Liver (tissue), 9 donors: Measurements from ENCODE around the gene FPR1. TPM values are rescaled to one million over a fixed set of nuclear protein-coding genes. Genes with fewer than 3 reads are reported as not detected.

Experiments
- DNase-seq: peaks from one replicate; pipeline ENCODE4 v3.0.0-alpha.2; 2017; ENCODE audit warnings: low spot score
- H3K27ac ChIP-seq, 2 donors: one replicate each; pipeline ENCODE4 v1.7.0; 2013; ENCODE audit warnings: inconsistent platforms in 2 of 2, low read length in 2 of 2, control low read depth in 1 of 2, low read depth in 1 of 2, mild to moderate bottlenecking in 1 of 2
- H3K27me3 ChIP-seq, 4 donors: one replicate each; pipeline versions ENCODE4 v1.6.1 to v1.7.0; 2013; ENCODE audit warnings: low read length in 3 of 4, inconsistent platforms in 1 of 4, mild to moderate bottlenecking in 1 of 4, moderate library complexity in 1 of 4; ENCODE audit not compliant: control insufficient read depth in 4 of 4, insufficient read depth in 4 of 4
- H3K36me3 ChIP-seq, 4 donors: one replicate each; pipeline versions ENCODE4 v1.6.1 to v1.7.0; 2013; ENCODE audit warnings: low read length in 3 of 4, mild to moderate bottlenecking in 3 of 4, low read depth in 1 of 4, moderate library complexity in 1 of 4; ENCODE audit not compliant: control insufficient read depth in 4 of 4, insufficient read depth in 3 of 4
- H3K4me1 ChIP-seq, 4 donors: one replicate each; pipeline versions ENCODE4 v1.6.1 to v1.7.0; 2013; ENCODE audit warnings: low read length in 3 of 4, mild to moderate bottlenecking in 3 of 4, moderate library complexity in 1 of 4; ENCODE audit not compliant: control insufficient read depth in 4 of 4, insufficient read depth in 4 of 4
- H3K4me3 ChIP-seq, 3 donors: one replicate each; pipeline versions ENCODE4 v1.6.1 to v1.7.0; 2013; ENCODE audit warnings: low read length in 3 of 3, control low read depth in 1 of 3, low read depth in 1 of 3, mild to moderate bottlenecking in 1 of 3
- H3K9ac ChIP-seq, 2 donors: one replicate each; pipeline ENCODE4 v1.7.0; 2013; ENCODE audit warnings: low read length in 2 of 2, mild to moderate bottlenecking in 2 of 2, moderate library complexity in 2 of 2, control low read depth in 1 of 2, low read depth in 1 of 2
- H3K9me3 ChIP-seq, 4 donors: one replicate each; pipeline versions ENCODE4 v1.6.1 to v1.7.0; 2013; ENCODE audit warnings: low read length in 3 of 4; ENCODE audit not compliant: control insufficient read depth in 4 of 4
- ATF3 ChIP-seq: IDR thresholded peaks from 2 replicates; pipeline ENCODE4 v1.6.1; 2016; ENCODE audit warnings: antibody characterized with exemption
- CTCF ChIP-seq: fragments of 150-350 bp; IDR thresholded peaks from 2 replicates; pipeline ENCODE4 v1.5.1; 2017; ENCODE audit warnings: improper control_type of control experiment, low read depth, low read length; ENCODE audit not compliant: missing input control
- EGR1 ChIP-seq, 2 donors: IDR thresholded peaks; 2 replicates each; pipeline ENCODE4 v1.6.1; 2016 to 2018; ENCODE audit warnings: antibody characterized with exemption in 2 of 2, low read depth in 2 of 2
- FOXA1 ChIP-seq: IDR thresholded peaks from 2 replicates; pipeline ENCODE4 v1.6.1; 2016; ENCODE audit warnings: antibody characterized with exemption
- FOXA2 ChIP-seq: IDR thresholded peaks from 2 replicates; pipeline ENCODE4 v1.6.1; 2016; ENCODE audit warnings: antibody characterized with exemption
- GABPA ChIP-seq, 2 donors: IDR thresholded peaks in 1 of 2; conservative IDR thresholded peaks in 1 of 2; 2 replicates each; pipeline ENCODE4 v1.6.1; 2016; ENCODE audit warnings: antibody characterized with exemption in 2 of 2, mild to moderate bottlenecking in 1 of 2, moderate library complexity in 1 of 2
- HNF4A ChIP-seq, 2 donors: conservative IDR thresholded peaks; 2 replicates each; pipeline ENCODE4 v1.6.1; 2016; ENCODE audit warnings: antibody characterized with exemption in 2 of 2, mild to moderate bottlenecking in 2 of 2
- HNF4G ChIP-seq: IDR thresholded peaks from 2 replicates; pipeline ENCODE4 v1.6.1; 2016; ENCODE audit warnings: antibody characterized with exemption
- JUND ChIP-seq, 2 donors: IDR thresholded peaks; 2 replicates each; pipeline ENCODE4 v1.6.1; 2016; ENCODE audit warnings: antibody characterized with exemption in 2 of 2
- MAX ChIP-seq: IDR thresholded peaks from 2 replicates; pipeline ENCODE4 v1.6.1; 2016; ENCODE audit warnings: antibody characterized with exemption
- NR2F2 ChIP-seq: IDR thresholded peaks from 2 replicates; pipeline ENCODE4 v1.6.1; 2016; ENCODE audit warnings: antibody characterized with exemption
- RAD21 ChIP-seq, 2 donors: IDR thresholded peaks; 2 replicates each; pipeline ENCODE4 v1.6.1; 2016; ENCODE audit warnings: antibody characterized with exemption in 2 of 2, mild to moderate bottlenecking in 2 of 2
- REST ChIP-seq: IDR thresholded peaks from 2 replicates; pipeline ENCODE4 v1.6.1; 2016; ENCODE audit warnings: antibody characterized with exemption, mild to moderate bottlenecking
- RXRA ChIP-seq, 2 donors: IDR thresholded peaks; 2 replicates each; pipeline ENCODE4 v1.6.1; 2017 to 2018; ENCODE audit warnings: antibody characterized with exemption in 2 of 2, mild to moderate bottlenecking in 1 of 2
- SP1 ChIP-seq: IDR thresholded peaks from 2 replicates; pipeline ENCODE4 v1.6.1; 2018; ENCODE audit warnings: antibody characterized with exemption, mild to moderate bottlenecking
- TAF1 ChIP-seq: conservative IDR thresholded peaks from 2 replicates; pipeline ENCODE4 v1.6.1; 2016; ENCODE audit warnings: antibody characterized with exemption, mild to moderate bottlenecking
- YY1 ChIP-seq: IDR thresholded peaks from 2 replicates; pipeline ENCODE4 v1.6.1; 2016; ENCODE audit warnings: antibody characterized with exemption, mild to moderate bottlenecking
- ZBTB33 ChIP-seq: IDR thresholded peaks from 2 replicates; pipeline ENCODE4 v1.6.1; 2016; ENCODE audit warnings: antibody characterized with exemption
- WGBS: extraction: QIAGEN DNeasy Blood & Tissue Kit; methylation state at CpG from one replicate; pipeline ENCODE4 v1.1.7; 2013; 5-methylcytosine and 5-hydroxymethylcytosine counted together
- polyA plus RNA-seq, 2 donors: library from polyadenylated mRNA; stranded (reverse) in 1 of 2; unstranded in 1 of 2; fragments of 200-250 nt in 1 of 2; fragments of >200 nt in 1 of 2; fragmentation: Nextera tagmentation in 1 of 2; extraction: Ambion mirVana in 1 of 2; gene quantifications; one replicate each; pipeline versions ENCODE4 v1.2.1 to v1.2.3, GENCODE V29; 2013 to 2015
- total RNA-seq, 2 donors: library from RNA; depleted of rRNA; stranded (reverse); fragments of >200 nt; gene quantifications; one replicate each; pipeline ENCODE4 v1.2.3, GENCODE V29; 2014
- donor health status: healthy.
- donor health status: healthy.
- donor health status: healthy.
- donor health status: healthy.
- donor health status: healthy.

The FPR1 gene
- total and polyA plus RNA-seq, 4 donors = 2.7 to 17.0 (median 8.1) TPM

GRCh38 chr19:51697169-51697776 lies 54.4 kb downstream of the FPR1 start:
- no peak overlapping the region for H3K4me3 ChIP-seq
- TF ChIP-seq MAX (no peak), SP1 (no peak), RAD21 (IDR thresholded peaks at IDR 0.05) (no peak), GABPA (IDR thresholded peaks at IDR 0.05 in 1 of 2, conservative IDR thresholded peaks at IDR 0.05 in 1 of 2) (no peak), ZBTB33 (no peak)
- 88% methylated on average over 9 of the region's 9 CpGs for WGBS
- H3K27ac ChIP-seq = no peak overlapping the region
- no peaks in the 10 kb centered on the region for H3K4me1 ChIP-seq
- H3K9me3 ChIP-seq = peaks cover 0 to 13% (median 0%) of the 10 kb centered on the region in 4 donors
- H3K27me3 ChIP-seq = peaks cover 0 to 3% (median 0%) of the 10 kb centered on the region in 4 donors
- no peaks in the 10 kb centered on the region for H3K36me3 ChIP-seq
- no peak for DNase-seq
- no peak overlapping the region for H3K9ac ChIP-seq

GRCh38 chr19:51696606-51697005 lies 55.1 kb downstream of the FPR1 start:
- Histone ChIP-seq H3K9me3 (peaks cover 0 to 13% (median 0%) of the 10 kb centered on the region in 4 donors), H3K27me3 (peaks cover 0 to 3% (median 0%) of the 10 kb centered on the region in 4 donors), H3K36me3 (no peaks in the 10 kb centered on the region), H3K4me3 (no peak overlapping the region), H3K27ac (no peak overlapping the region), H3K4me1 (peaks cover 0 to 3% (median 1%) of the 10 kb centered on the region in 4 donors), H3K9ac (no peak overlapping the region)
- no peak for DNase-seq
- TF ChIP-seq TAF1 (no peak), GABPA (IDR thresholded peaks at IDR 0.05 in 1 of 2, conservative IDR thresholded peaks at IDR 0.05 in 1 of 2) (no peak), EGR1 (IDR thresholded peaks at IDR 0.05; ENCODE audit: low read depth in 2 of 2) (no peak), HNF4G (no peak), NR2F2 (no peak), SP1 (no peak), RAD21 (IDR thresholded peaks at IDR 0.05) (no peak), FOXA2 (no peak), YY1 (no peak), REST (no peak), ZBTB33 (no peak), JUND (IDR thresholded peaks at IDR 0.05) (no peak), HNF4A (conservative IDR thresholded peaks at IDR 0.05) (no peak), CTCF (no peak), ATF3 (no peak), RXRA (IDR thresholded peaks at IDR 0.05) (no peak), FOXA1 (no peak), MAX (no peak)
- WGBS = 90% methylated on average over 3 of the region's 3 CpGs
